Left ventricle myocardium superior (tissue), 1 donor: ENCODE results near the gene BICDL1. TPM values are rescaled to one million over a fixed set of nuclear protein-coding genes. Genes with fewer than 3 reads are reported as not detected.
"Not testable (repeated sequence)": the region's sequence is repeated elsewhere in the genome, so short reads cannot be mapped to it uniquely, and the experiment has no call there.

Experiments
- ATAC-seq: fragments of 200-7000 bp; cut with Tn5 transposase; one replicate; pipeline ENCODE4 v1.9.1; 2020; ENCODE audit warnings: mild to moderate bottlenecking, moderate library complexity
- DNase-seq: peaks from one replicate; pipeline ENCODE4 v3.0.0-alpha.2; 2020
- intact Hi-C: fragments of 100-400 bp; cut with micrococcal nuclease; formaldehyde crosslinking; loops from one replicate; pipeline ENCODE4 v1.11.0; 2022
- total RNA-seq: library from RNA; stranded (reverse); fragmentation: NEBNext Ultra II Directional; extraction: Animal tissue kit (Norgen Biotek cat#: 25700); gene quantifications from one replicate; pipeline ENCODE4 v1.2.1, GENCODE V29; 2021
- donor health status: DM: no; HTN: yes; CAD: no; lungs with severe emphysema.

The BICDL1 gene
- total RNA-seq, 1 donor from 2014 or later = 4.7 TPM

GRCh38 chr12:119996417-119996816 is 7.4 kb downstream of the BICDL1 start:
- intact Hi-C loops = no loop called here
- DNase-seq (no peak), ATAC-seq (no peak)

- no peak for DNase-seq
- ATAC-seq = no peak
- intact Hi-C loops = no loop called here
Measured at GRCh38 chr12:119998471-119999245, 9.6 kb downstream of the BICDL1 start.

GRCh38 chr12:120000556-120000955 is 11.5 kb downstream of the BICDL1 start:
- ATAC-seq = no peak
- DNase-seq = no peak
- intact Hi-C loops = no loop called here

GRCh38 chr12:120006258-120006975 is 17.4 kb downstream of the BICDL1 start:
- intact Hi-C loops = no loop called here
- DNase-seq (no peak), ATAC-seq (no peak)

- intact Hi-C loops = no loop called here
- no peak for ATAC-seq
- no peak for DNase-seq
Measured at GRCh38 chr12:120007272-120007671, 18.2 kb downstream of the BICDL1 start.

- DNase-seq (no peak), ATAC-seq (no peak)
- intact Hi-C loops = no loop called here
Measured at GRCh38 chr12:120010661-120011230, 21.7 kb downstream of the BICDL1 start.

- intact Hi-C loops = no loop called here
- DNase-seq (no peak), ATAC-seq (no peak)
Measured at GRCh38 chr12:120012067-120012621, 23.1 kb downstream of the BICDL1 start.

- ATAC-seq (no peak), DNase-seq (no peak)
- intact Hi-C loops = no loop called here
Measured at GRCh38 chr12:120013659-120014380, 24.8 kb downstream of the BICDL1 start.

- DNase-seq, intact Hi-C loops, ATAC-seq: not testable (repeated sequence)
Measured at GRCh38 chr12:120014381-120014735, 25.3 kb downstream of the BICDL1 start.

- intact Hi-C loops = no loop called here
- DNase-seq (no peak), ATAC-seq (no peak)
Measured at GRCh38 chr12:120015313-120015712, 26.3 kb downstream of the BICDL1 start.

GRCh38 chr12:120016199-120016598 is 27.2 kb downstream of the BICDL1 start:
- intact Hi-C loops, DNase-seq, ATAC-seq: not testable (repeated sequence)

- no peak for ATAC-seq
- intact Hi-C loops = no loop called here
- no peak for DNase-seq
Measured at GRCh38 chr12:120019197-120019596, 30.2 kb downstream of the BICDL1 start.

- ATAC-seq (no peak), DNase-seq (no peak)
- intact Hi-C loops = no loop called here
Measured at GRCh38 chr12:120019938-120020337, 30.9 kb downstream of the BICDL1 start.

GRCh38 chr12:120024193-120024592 is 35.2 kb downstream of the BICDL1 start:
- DNase-seq = no peak
- intact Hi-C loops = no loop called here
- no peak for ATAC-seq

- intact Hi-C loops = no loop called here
- no peak for ATAC-seq
Measured at GRCh38 chr12:120025640-120026039, 36.6 kb downstream of the BICDL1 start.

GRCh38 chr12:120032242-120032641 is 43.2 kb downstream of the BICDL1 start:
- no peak for ATAC-seq
- no peak for DNase-seq
- intact Hi-C loops = no loop called here

More at GRCh38 chr12:120025640-120026039, 36.6 kb downstream of the BICDL1 start:
- DNase-seq = no peak

- intact Hi-C loops = no loop called here
- ATAC-seq = no peak
- no peak for DNase-seq
Measured at GRCh38 chr12:120037851-120038250, 48.8 kb downstream of the BICDL1 start.

- ATAC-seq (no peak), DNase-seq (no peak)
- intact Hi-C loops = no loop called here
Measured at GRCh38 chr12:120039711-120040110, 50.7 kb downstream of the BICDL1 start.
